ENCODE measurements around the gene ART5. TPM values are rescaled to one million over a fixed set of nuclear protein-coding genes. Genes with fewer than 3 reads are reported as not detected.
"Not testable (repeated sequence)": the region's sequence is repeated elsewhere in the genome, so short reads cannot be mapped to it uniquely, and the experiment has no call there.

ART5 gene
- total and polyA plus RNA-seq, 2 experiments from 2014 or later, result 6.3 to 19.3 TPM

GRCh38 chr11:3645552-3645951 is 3.8 kb upstream of the ART5 start:
- H2AFZ ChIP-seq, result no peak overlapping the region
- H3K27ac ChIP-seq, result no peak overlapping the region
- H3K4me1 ChIP-seq (ENCODE audit: insufficient read depth), result peaks cover 12% of the 10 kb centered on the region
- H4K20me1 ChIP-seq (ENCODE audit: insufficient read depth, poor library complexity, severe bottlenecking), result no peaks in the 10 kb centered on the region
- no peaks in the 10 kb centered on the region for H3K27me3 ChIP-seq
- H3K79me2 ChIP-seq, result no peaks in the 10 kb centered on the region
- no peak for DNase-seq (ENCODE audit: low spot score)
- no peak overlapping the region for H3K4me3 ChIP-seq
- TF ChIP-seq EZH2phosphoT487 (IDR thresholded peaks at IDR 0.05; ENCODE audit: low read depth, severe bottlenecking, unreplicated experiment), result no peak
- no peak for TF ChIP-seq CTCF (IDR thresholded peaks at IDR 0.05; ENCODE audit: poor library complexity)
- no peak for TF ChIP-seq EZH2 (IDR thresholded peaks at IDR 0.05; ENCODE audit: borderline replicate concordance)
- no peaks in the 10 kb centered on the region for H3K9me2 ChIP-seq (replicated peaks; ENCODE audit: insufficient read depth)
- no peaks in the 10 kb centered on the region for H3K36me3 ChIP-seq (replicated peaks; ENCODE audit: insufficient read depth, low read depth)
- no peak overlapping the region for H3K4me2 ChIP-seq
- WGBS (ENCODE audit: low lambda C conversion rate, missing lambda C conversion rate), result 97% methylated on average over 7 of the region's 7 CpGs
- H3K9me3 ChIP-seq (ENCODE audit: low read depth), result no peaks in the 10 kb centered on the region

- no peak within 1 kb of the TSS for H3K4me3 ChIP-seq
- H3K79me2 ChIP-seq, result no peaks in the 10 kb centered on the region
- no peak within 1 kb of the TSS for H2AFZ ChIP-seq
- WGBS (ENCODE audit: low lambda C conversion rate, missing lambda C conversion rate), result 94% methylated on average over 4 of the region's 4 CpGs
- H3K4me1 ChIP-seq (ENCODE audit: insufficient read depth), result peaks cover 12% of the 10 kb centered on the region
- H4K20me1 ChIP-seq (ENCODE audit: insufficient read depth, poor library complexity, severe bottlenecking), result no peaks in the 10 kb centered on the region
- DNase-seq (ENCODE audit: low spot score), result no peak
- no peaks in the 10 kb centered on the region for H3K36me3 ChIP-seq (replicated peaks; ENCODE audit: insufficient read depth, low read depth)
- no peak within 1 kb of the TSS for H3K27ac ChIP-seq
- no peaks in the 10 kb centered on the region for H3K9me2 ChIP-seq (replicated peaks; ENCODE audit: insufficient read depth)
- no peaks in the 10 kb centered on the region for H3K27me3 ChIP-seq
- H3K4me2 ChIP-seq, result no peak within 1 kb of the TSS
- TF ChIP-seq CTCF (IDR thresholded peaks at IDR 0.05; ENCODE audit: poor library complexity) (no peak), EZH2 (IDR thresholded peaks at IDR 0.05; ENCODE audit: borderline replicate concordance) (no peak), EZH2phosphoT487 (IDR thresholded peaks at IDR 0.05; ENCODE audit: low read depth, severe bottlenecking, unreplicated experiment) (no peak)
- no peaks in the 10 kb centered on the region for H3K9me3 ChIP-seq (ENCODE audit: low read depth)
Observed at GRCh38 chr11:3644817-3645235, 3.0 kb upstream of the ART5 start, which contains the start of gene ART1. TSS of gene ART1 (plus strand) at chr11:3645128. CDS start at chr11:3659214, 14,086 bp downstream.

GRCh38 chr11:3643102-3643546 is 1.3 kb upstream of the ART5 start:
- Histone ChIP-seq H3K4me1 (ENCODE audit: insufficient read depth) (peaks cover 12% of the 10 kb centered on the region), H3K4me3 (peak overlapping the region; percentile 71), H2AFZ (peak overlapping the region; percentile 90), H3K4me2 (peak overlapping the region; percentile 96)
- not testable (repeated sequence) for H3K9me2 ChIP-seq (replicated peaks; ENCODE audit: insufficient read depth); DNase-seq (ENCODE audit: low spot score); H3K36me3 ChIP-seq (replicated peaks; ENCODE audit: insufficient read depth, low read depth); H4K20me1 ChIP-seq (ENCODE audit: insufficient read depth, poor library complexity, severe bottlenecking); H3K27me3 ChIP-seq; H3K9me3 ChIP-seq (ENCODE audit: low read depth); H3K79me2 ChIP-seq; H3K27ac ChIP-seq
- WGBS (ENCODE audit: low lambda C conversion rate, missing lambda C conversion rate), result 44% methylated on average over 11 of the region's 11 CpGs

GRCh38 chr11:3642071-3642951 is 519 bp upstream of the ART5 start:
- TF ChIP-seq EZH2phosphoT487 (IDR thresholded peaks at IDR 0.05; ENCODE audit: low read depth, severe bottlenecking, unreplicated experiment), result no peak
- no peak for TF ChIP-seq CTCF (IDR thresholded peaks at IDR 0.05; ENCODE audit: poor library complexity)
- TF ChIP-seq EZH2 (IDR thresholded peaks at IDR 0.05; ENCODE audit: borderline replicate concordance), result no peak

More at GRCh38 chr11:3642071-3642951, 519 bp upstream of the ART5 start:
- H3K27ac ChIP-seq, result peak overlapping the region; percentile 66
- peak overlapping the region; percentile 90 for H2AFZ ChIP-seq
- 2% methylated on average over 52 of the region's 55 CpGs for WGBS (ENCODE audit: low lambda C conversion rate, missing lambda C conversion rate)
- H3K4me2 ChIP-seq, result peak overlapping the region; percentile 96
- H3K9me2 ChIP-seq (replicated peaks; ENCODE audit: insufficient read depth), result no peaks in the 10 kb centered on the region
- H4K20me1 ChIP-seq (ENCODE audit: insufficient read depth, poor library complexity, severe bottlenecking), result no peaks in the 10 kb centered on the region
- H3K27me3 ChIP-seq, result no peaks in the 10 kb centered on the region
- H3K4me3 ChIP-seq, result peak overlapping the region; percentile 71
- no peaks in the 10 kb centered on the region for H3K36me3 ChIP-seq (replicated peaks; ENCODE audit: insufficient read depth, low read depth)
- no peaks in the 10 kb centered on the region for H3K79me2 ChIP-seq
- peaks cover 12% of the 10 kb centered on the region for H3K4me1 ChIP-seq (ENCODE audit: insufficient read depth)
- no peaks in the 10 kb centered on the region for H3K9me3 ChIP-seq (ENCODE audit: low read depth)
- peak; percentile 95 for DNase-seq (ENCODE audit: low spot score)
